ENCODE measurements around the gene MS4A18. TPM values are rescaled to one million over a fixed set of nuclear protein-coding genes. Genes with fewer than 3 reads are reported as not detected.

MS4A18 gene
- total RNA-seq, 1 experiment from 2014 or later = not detected

DNA sequence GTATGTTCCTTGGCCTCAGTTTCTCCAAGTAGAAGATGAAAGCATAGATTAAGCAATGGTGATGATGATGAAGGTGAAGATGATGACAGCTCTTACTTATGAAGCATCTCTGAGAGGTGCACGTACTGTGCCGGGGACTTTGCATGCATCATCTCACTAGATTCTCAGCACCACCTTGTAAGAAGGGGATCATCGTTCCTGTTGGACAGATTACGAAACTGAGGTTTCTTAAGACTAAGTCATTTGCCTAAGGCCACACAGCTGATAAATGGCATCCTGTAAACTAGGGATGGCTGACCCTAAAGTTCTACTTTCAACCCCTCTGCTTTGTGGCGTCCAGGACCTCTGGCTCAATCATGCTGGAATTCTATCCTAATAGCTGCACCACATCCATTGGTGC is 40.8 kb downstream of the MS4A18 start:
- peaks cover 38% of the 10 kb centered on the region for H3K27me3 Mint-ChIP-seq (ENCODE audit: low read depth)
- no peaks in the 10 kb centered on the region for H3K9me3 Mint-ChIP-seq
- CTCF ChIA-PET = interaction anchor here (1.1 to 6.0 kb wide), 7 partner anchors 9 to 205 kb away, joined by 3 to 125 read pairs (median 9); partner anchors contain the start of gene MS4A15
- POLR2A ChIA-PET = no interaction called here
- H3K36me3 Mint-ChIP-seq = no peaks in the 10 kb centered on the region; the same call in 1 of the 2 replicates
- DNase-seq (ENCODE audit: low spot score) (no peak), ATAC-seq (no peak)
- H3K4me1 Mint-ChIP-seq = peaks cover 23% of the 10 kb centered on the region
- H3K27ac Mint-ChIP-seq = no peak overlapping the region
- TF ChIP-seq NR3C1 (CRISPR knock-in tag; conservative IDR thresholded peaks at IDR 0.05; ENCODE audit: low read depth) = no peak
- no peak for TF ChIP-seq GTF2I (CRISPR knock-in tag; conservative IDR thresholded peaks at IDR 0.05)
- no peak overlapping the region for H3K4me3 Mint-ChIP-seq

DNA sequence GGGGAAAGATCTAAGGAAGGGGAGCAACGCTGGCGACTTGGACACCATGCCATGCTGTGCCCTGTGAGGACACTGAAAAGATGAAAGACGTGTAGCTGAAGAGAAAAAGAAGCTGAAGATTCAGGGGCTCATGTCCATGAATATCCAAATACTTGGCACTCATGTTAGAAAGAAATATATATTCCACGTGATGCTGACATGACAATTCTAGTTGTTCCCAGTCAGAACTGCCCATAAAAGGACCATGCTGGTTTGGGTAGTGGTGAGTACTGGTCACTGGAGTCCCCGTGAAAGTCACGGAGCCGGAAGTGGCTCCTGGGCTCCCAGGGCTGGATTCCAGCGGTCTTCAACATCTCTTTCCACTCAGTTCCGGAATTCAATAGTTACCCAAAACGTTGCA is 42.0 kb downstream of the MS4A18 start:
- Mint-ChIP-seq H3K9me3 (no peaks in the 10 kb centered on the region), H3K27me3 (ENCODE audit: low read depth) (peaks cover 38% of the 10 kb centered on the region), H3K4me1 (peaks cover 23% of the 10 kb centered on the region), H3K27ac (no peak overlapping the region), H3K4me3 (no peak overlapping the region), H3K36me3 (no peaks in the 10 kb centered on the region; the same call in 1 of the 2 replicates)
- ChIA-PET POLR2A (no interaction called here), CTCF (interaction anchor here (0.6 to 6.0 kb wide), 9 partner anchors 9 to 1183 kb away, joined by 3 to 125 read pairs (median 4); partner anchors contain the start of genes MS4A10 and MS4A15)
- ATAC-seq (no peak), DNase-seq (ENCODE audit: low spot score) (no peak)
- TF ChIP-seq, protein P1, sequence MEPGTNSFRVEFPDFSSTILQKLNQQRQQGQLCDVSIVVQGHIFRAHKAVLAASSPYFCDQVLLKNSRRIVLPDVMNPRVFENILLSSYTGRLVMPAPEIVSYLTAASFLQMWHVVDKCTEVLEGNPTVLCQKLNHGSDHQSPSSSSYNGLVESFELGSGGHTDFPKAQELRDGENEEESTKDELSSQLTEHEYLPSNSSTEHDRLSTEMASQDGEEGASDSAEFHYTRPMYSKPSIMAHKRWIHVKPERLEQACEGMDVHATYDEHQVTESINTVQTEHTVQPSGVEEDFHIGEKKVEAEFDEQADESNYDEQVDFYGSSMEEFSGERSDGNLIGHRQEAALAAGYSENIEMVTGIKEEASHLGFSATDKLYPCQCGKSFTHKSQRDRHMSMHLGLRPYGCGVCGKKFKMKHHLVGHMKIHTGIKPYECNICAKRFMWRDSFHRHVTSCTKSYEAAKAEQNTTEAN (CRISPR knock-in tag; IDR thresholded peaks at IDR 0.05) = no peak

DNA sequence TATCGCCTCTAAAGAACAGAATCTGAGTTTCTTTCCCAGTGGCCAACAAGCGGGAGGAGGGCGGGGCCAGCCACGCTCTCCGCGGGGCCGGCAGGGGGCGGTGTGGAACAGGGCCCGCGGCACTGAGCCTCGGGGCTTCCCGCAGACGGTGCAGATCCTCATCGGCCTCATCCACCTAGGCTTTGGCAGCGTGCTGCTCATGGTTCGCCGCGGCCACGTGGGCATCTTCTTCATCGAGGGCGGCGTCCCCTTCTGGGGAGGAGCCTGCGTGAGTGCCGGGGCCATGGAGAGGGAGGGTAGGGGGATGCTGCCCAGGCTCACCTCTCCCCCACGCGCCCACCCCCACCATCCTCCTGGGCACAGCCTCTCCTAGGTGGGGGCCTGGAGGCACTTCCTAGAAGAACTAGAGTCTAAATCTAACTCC is 42.9 kb downstream of the MS4A18 start:
- Mint-ChIP-seq H3K4me3 (peak overlapping the region; percentile 18; the same call in 1 of the 2 replicates), H3K27ac (no peak overlapping the region), H3K4me1 (peaks cover 23% of the 10 kb centered on the region), H3K9me3 (no peaks in the 10 kb centered on the region), H3K27me3 (ENCODE audit: low read depth) (peaks cover 38% of the 10 kb centered on the region), H3K36me3 (no peaks in the 10 kb centered on the region; the same call in 1 of the 2 replicates)
- ATAC-seq (peak; percentile 88), DNase-seq (ENCODE audit: low spot score) (peak; percentile 79)
- ChIA-PET POLR2A (no interaction called here), CTCF (interaction anchor here (0.6 to 6.0 kb wide), 8 partner anchors 8 to 171 kb away, joined by 3 to 125 read pairs (median 4); partner anchors contain the start of genes MS4A10 and MS4A15)
- 0 out of 2 replicates have a peak, but pooled peaks have one; percentile 69 for TF ChIP-seq TEAD1 (CRISPR knock-in tag; IDR thresholded peaks at IDR 0.05)
- TF ChIP-seq PRRX2 (CRISPR knock-in tag; IDR thresholded peaks at IDR 0.05) = no peak
- TF ChIP-seq FOXP1 (CRISPR knock-in tag; IDR thresholded peaks at IDR 0.05; ENCODE audit: borderline replicate concordance) = peak; percentile 89; the same call in 1 of the 2 replicates
- TF ChIP-seq, protein P2, sequence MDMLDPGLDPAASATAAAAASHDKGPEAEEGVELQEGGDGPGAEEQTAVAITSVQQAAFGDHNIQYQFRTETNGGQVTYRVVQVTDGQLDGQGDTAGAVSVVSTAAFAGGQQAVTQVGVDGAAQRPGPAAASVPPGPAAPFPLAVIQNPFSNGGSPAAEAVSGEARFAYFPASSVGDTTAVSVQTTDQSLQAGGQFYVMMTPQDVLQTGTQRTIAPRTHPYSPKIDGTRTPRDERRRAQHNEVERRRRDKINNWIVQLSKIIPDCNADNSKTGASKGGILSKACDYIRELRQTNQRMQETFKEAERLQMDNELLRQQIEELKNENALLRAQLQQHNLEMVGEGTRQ (CRISPR knock-in tag; IDR thresholded peaks at IDR 0.05) = peak; percentile 66
- peak; percentile 85; the same call in 1 of the 2 replicates for TF ChIP-seq TCF7 (CRISPR knock-in tag; IDR thresholded peaks at IDR 0.05; ENCODE audit: low read depth)
- no peak for TF ChIP-seq RORB (CRISPR knock-in tag; IDR thresholded peaks at IDR 0.05)
- peak; percentile 65 for TF ChIP-seq SP1 (CRISPR knock-in tag; conservative IDR thresholded peaks at IDR 0.05)
- peak; percentile 24; the same call in 1 of the 2 replicates for TF ChIP-seq CREM (CRISPR knock-in tag; IDR thresholded peaks at IDR 0.05)
- TF ChIP-seq FOXK1 (CRISPR knock-in tag; IDR thresholded peaks at IDR 0.05) = peak; percentile 70
- peak; percentile 34; the same call in 1 of the 2 replicates for TF ChIP-seq NFYB (CRISPR knock-in tag; conservative IDR thresholded peaks at IDR 0.05; ENCODE audit: low read depth)
- TF ChIP-seq, protein P3, sequence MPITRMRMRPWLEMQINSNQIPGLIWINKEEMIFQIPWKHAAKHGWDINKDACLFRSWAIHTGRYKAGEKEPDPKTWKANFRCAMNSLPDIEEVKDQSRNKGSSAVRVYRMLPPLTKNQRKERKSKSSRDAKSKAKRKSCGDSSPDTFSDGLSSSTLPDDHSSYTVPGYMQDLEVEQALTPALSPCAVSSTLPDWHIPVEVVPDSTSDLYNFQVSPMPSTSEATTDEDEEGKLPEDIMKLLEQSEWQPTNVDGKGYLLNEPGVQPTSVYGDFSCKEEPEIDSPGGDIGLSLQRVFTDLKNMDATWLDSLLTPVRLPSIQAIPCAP (CRISPR knock-in tag; IDR thresholded peaks at IDR 0.05) = 0 out of 2 replicates have a peak, but pooled peaks have one; percentile 75
- no peak for TF ChIP-seq ZNF423 (CRISPR knock-in tag; IDR thresholded peaks at IDR 0.05)
- no peak for TF ChIP-seq GRHL2 (CRISPR knock-in tag; IDR thresholded peaks at IDR 0.05; ENCODE audit: insufficient replicate concordance, severe bottlenecking)
- TF ChIP-seq, protein P4, sequence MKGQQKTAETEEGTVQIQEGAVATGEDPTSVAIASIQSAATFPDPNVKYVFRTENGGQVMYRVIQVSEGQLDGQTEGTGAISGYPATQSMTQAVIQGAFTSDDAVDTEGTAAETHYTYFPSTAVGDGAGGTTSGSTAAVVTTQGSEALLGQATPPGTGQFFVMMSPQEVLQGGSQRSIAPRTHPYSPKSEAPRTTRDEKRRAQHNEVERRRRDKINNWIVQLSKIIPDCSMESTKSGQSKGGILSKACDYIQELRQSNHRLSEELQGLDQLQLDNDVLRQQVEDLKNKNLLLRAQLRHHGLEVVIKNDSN (CRISPR knock-in tag; IDR thresholded peaks at IDR 0.05) = peak; percentile 75
- no peak; the same call in 1 of the 2 replicates for TF ChIP-seq CREB1 (CRISPR knock-in tag; IDR thresholded peaks at IDR 0.05)
- TF ChIP-seq SMAD4 (CRISPR knock-in tag; IDR thresholded peaks at IDR 0.05) = 0 out of 2 replicates have a peak, but pooled peaks have one; percentile 47
- TF ChIP-seq, protein P5, sequence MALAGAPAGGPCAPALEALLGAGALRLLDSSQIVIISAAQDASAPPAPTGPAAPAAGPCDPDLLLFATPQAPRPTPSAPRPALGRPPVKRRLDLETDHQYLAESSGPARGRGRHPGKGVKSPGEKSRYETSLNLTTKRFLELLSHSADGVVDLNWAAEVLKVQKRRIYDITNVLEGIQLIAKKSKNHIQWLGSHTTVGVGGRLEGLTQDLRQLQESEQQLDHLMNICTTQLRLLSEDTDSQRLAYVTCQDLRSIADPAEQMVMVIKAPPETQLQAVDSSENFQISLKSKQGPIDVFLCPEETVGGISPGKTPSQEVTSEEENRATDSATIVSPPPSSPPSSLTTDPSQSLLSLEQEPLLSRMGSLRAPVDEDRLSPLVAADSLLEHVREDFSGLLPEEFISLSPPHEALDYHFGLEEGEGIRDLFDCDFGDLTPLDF (CRISPR knock-in tag; IDR thresholded peaks at IDR 0.05) = peak; percentile 72; the same call in 1 of the 2 replicates
- TF ChIP-seq, protein P6, sequence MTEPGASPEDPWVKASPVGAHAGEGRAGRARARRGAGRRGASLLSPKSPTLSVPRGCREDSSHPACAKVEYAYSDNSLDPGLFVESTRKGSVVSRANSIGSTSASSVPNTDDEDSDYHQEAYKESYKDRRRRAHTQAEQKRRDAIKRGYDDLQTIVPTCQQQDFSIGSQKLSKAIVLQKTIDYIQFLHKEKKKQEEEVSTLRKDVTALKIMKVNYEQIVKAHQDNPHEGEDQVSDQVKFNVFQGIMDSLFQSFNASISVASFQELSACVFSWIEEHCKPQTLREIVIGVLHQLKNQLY (CRISPR knock-in tag; IDR thresholded peaks at IDR 0.05) = no peak
- peak; percentile 64; the same call in 1 of the 2 replicates for TF ChIP-seq TEAD4 (CRISPR knock-in tag; IDR thresholded peaks at IDR 0.05)
- TF ChIP-seq, protein P7, sequence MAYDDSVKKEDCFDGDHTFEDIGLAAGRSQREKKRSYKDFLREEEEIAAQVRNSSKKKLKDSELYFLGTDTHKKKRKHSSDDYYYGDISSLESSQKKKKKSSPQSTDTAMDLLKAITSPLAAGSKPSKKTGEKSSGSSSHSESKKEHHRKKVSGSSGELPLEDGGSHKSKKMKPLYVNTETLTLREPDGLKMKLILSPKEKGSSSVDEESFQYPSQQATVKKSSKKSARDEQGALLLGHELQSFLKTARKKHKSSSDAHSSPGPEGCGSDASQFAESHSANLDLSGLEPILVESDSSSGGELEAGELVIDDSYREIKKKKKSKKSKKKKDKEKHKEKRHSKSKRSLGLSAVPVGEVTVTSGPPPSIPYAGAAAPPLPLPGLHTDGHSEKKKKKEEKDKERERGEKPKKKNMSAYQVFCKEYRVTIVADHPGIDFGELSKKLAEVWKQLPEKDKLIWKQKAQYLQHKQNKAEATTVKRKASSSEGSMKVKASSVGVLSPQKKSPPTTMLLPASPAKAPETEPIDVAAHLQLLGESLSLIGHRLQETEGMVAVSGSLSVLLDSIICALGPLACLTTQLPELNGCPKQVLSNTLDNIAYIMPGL (CRISPR knock-in tag; IDR thresholded peaks at IDR 0.05) = peak; percentile 76
- TF ChIP-seq TP53 (CRISPR knock-in tag; IDR thresholded peaks at IDR 0.05) = 0 out of 2 replicates have a peak, but pooled peaks have one; percentile 43
